HEK293T (cell line): Measurements from ENCODE around the gene NDUFS6.
"Not testable (repeated sequence)": the region's sequence is repeated elsewhere in the genome, so short reads cannot be mapped to it uniquely, and the experiment has no call there.

Experiments used
- CTCF ChIA-PET: fragments of 350-600 bp; formaldehyde crosslinking; extraction: SDS; loops from one replicate; lab custom pipeline; 2021; ENCODE audit warnings: antibody characterized with exemption, inconsistent platforms; lab: Yijun Ruan, JAX
- POLR2A ChIA-PET: fragments of 350-600 bp; formaldehyde crosslinking; extraction: SDS; loops from one replicate; lab custom pipeline; 2020; ENCODE audit warnings: antibody characterized with exemption, inconsistent platforms; lab: Yijun Ruan, JAX
- DNase-seq: peaks from one replicate; pipeline ENCODE4 v3.0.0; 2012; ENCODE audit warnings: mixed read lengths; ENCODE audit errors: extremely low spot score
- ARNT ChIP-seq: fragments of 450-650 bp; IDR thresholded peaks from 2 replicates; pipeline ENCODE4 v1.6.1; 2017; ENCODE audit warnings: mild to moderate bottlenecking
- BHLHE40 ChIP-seq: fragments of 450-650 bp; IDR thresholded peaks from 2 replicates; pipeline ENCODE4 v1.6.1; 2016; ENCODE audit warnings: mild to moderate bottlenecking, moderate library complexity, borderline replicate concordance
- CTBP1 ChIP-seq: fragments of 450-650 bp; IDR thresholded peaks from 2 replicates; pipeline ENCODE4 v1.6.1; 2016; ENCODE audit warnings: borderline replicate concordance
- ELF4 ChIP-seq: fragments of 450-650 bp; IDR thresholded peaks from 2 replicates; pipeline ENCODE4 v1.6.1; 2017; ENCODE audit warnings: antibody characterized with exemption
- FOXA1 ChIP-seq: fragments of 450-650 bp; IDR thresholded peaks from 2 replicates; pipeline ENCODE4 v1.6.1; 2016; ENCODE audit warnings: mild to moderate bottlenecking
- FOXK2 ChIP-seq: fragments of 450-650 bp; IDR thresholded peaks from 2 replicates; pipeline ENCODE4 v1.6.1; 2016; ENCODE audit warnings: mild to moderate bottlenecking
- FOXM1 ChIP-seq: fragments of 450-650 bp; IDR thresholded peaks from 2 replicates; pipeline ENCODE4 v1.6.1; 2017; ENCODE audit warnings: mild to moderate bottlenecking, borderline replicate concordance
- HDGF ChIP-seq: fragments of 450-650 bp; IDR thresholded peaks from 2 replicates; pipeline ENCODE4 v1.6.1; 2017; ENCODE audit warnings: antibody characterized with exemption, borderline replicate concordance
- L3MBTL2 ChIP-seq: fragments of 450-650 bp; conservative IDR thresholded peaks from 2 replicates; pipeline ENCODE4 v1.6.1; 2016; ENCODE audit warnings: mild to moderate bottlenecking
- LEF1 ChIP-seq: fragments of 450-650 bp; IDR thresholded peaks from 2 replicates; pipeline ENCODE4 v1.6.1; 2017; ENCODE audit warnings: mild to moderate bottlenecking, borderline replicate concordance
- NFRKB ChIP-seq: fragments of 450-650 bp; IDR thresholded peaks from 2 replicates; pipeline ENCODE4 v1.6.1; 2016; ENCODE audit warnings: mild to moderate bottlenecking, moderate library complexity
- SP1 ChIP-seq: fragments of 450-650 bp; IDR thresholded peaks from 2 replicates; pipeline ENCODE4 v1.6.1; 2017
- SUZ12 ChIP-seq: fragments of 450-650 bp; IDR thresholded peaks from 2 replicates; pipeline ENCODE4 v1.6.1; 2016; ENCODE audit warnings: mild to moderate bottlenecking
- TARDBP ChIP-seq: fragments of 450-650 bp; IDR thresholded peaks from 2 replicates; pipeline ENCODE4 v1.6.1; 2016
- ZNF384 ChIP-seq: fragments of 450-650 bp; IDR thresholded peaks from 2 replicates; pipeline ENCODE4 v1.6.1; 2016
- TF ChIP-seq, protein P1 (sequence below): fragments of 450-650 bp; IDR thresholded peaks from 2 replicates; pipeline ENCODE4 v1.6.1; 2016

Gene NDUFS6

DNA sequence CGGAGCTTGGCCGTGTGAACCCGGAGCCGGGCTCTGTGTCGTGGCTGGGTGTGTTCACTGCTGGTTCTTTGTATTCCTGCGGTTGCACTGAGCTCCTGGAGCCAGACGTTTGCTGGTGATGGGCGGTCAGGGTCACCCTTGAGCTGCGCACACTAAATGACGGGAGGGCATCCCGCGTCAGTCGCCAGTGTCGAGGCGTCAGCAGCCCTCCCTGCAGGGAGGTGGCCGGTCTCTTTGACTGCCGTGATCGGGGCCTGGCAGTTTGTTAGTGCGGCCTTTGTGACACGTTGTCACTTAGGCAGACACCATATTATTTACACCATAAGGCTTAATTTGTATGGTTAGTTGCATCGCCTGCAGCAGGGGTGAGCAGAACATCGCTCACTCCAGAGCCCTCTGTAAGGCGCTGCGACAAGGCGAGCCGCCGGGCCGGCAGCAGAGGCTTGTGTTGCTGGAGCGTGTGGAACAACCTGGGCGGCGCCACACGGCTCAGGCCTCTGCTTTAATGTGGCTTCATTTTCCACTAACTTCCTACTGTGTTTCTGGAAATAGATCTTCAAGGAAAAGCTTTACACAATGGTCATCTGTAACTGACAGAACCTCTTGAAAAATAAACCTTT, 8.3 kb downstream of the NDUFS6 start:
- POLR2A ChIA-PET, result interaction anchor here (1.3 to 1.4 kb wide), 1 partner anchor 9 kb away, joined by 3 read pairs; no protein-coding TSS in a partner anchor
- TF ChIP-seq HDGF (no peak), FOXA1 (no peak), SUZ12 (no peak), TARDBP (no peak), L3MBTL2 (no peak), NFRKB (no peak), FOXM1 (no peak), LEF1 (no peak), SP1 (no peak), ELF4 (no peak)
- DNase-seq, result no peak
- CTCF ChIA-PET, result no interaction called here

DNA sequence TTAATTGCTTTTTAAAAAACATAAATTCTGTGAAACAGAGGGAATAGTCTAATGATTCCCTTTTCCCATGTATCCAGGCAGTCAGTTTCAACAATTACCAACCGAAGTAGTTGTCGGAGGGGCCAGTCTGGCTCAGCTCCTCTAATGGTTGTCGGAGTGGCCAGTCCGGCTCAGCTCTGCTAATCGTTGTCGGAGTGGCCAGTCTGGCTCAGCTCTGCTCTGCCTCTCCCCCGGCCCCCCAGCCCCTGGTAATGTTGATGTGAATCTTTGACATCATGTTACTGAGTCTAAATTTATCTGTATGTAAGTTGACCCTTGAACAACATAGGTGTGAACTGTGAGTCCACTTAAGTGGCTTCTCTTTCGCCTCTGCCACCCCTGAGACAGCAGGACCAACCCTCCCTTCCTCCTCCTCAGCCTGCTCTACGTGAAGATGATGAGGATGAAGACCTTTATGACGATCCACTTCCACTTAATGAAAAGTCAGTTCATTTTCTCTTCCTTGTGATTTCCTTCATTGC, 9.4 kb downstream of the NDUFS6 start:
- DNase-seq, result no peak
- CTCF ChIA-PET, result no interaction called here

DNA sequence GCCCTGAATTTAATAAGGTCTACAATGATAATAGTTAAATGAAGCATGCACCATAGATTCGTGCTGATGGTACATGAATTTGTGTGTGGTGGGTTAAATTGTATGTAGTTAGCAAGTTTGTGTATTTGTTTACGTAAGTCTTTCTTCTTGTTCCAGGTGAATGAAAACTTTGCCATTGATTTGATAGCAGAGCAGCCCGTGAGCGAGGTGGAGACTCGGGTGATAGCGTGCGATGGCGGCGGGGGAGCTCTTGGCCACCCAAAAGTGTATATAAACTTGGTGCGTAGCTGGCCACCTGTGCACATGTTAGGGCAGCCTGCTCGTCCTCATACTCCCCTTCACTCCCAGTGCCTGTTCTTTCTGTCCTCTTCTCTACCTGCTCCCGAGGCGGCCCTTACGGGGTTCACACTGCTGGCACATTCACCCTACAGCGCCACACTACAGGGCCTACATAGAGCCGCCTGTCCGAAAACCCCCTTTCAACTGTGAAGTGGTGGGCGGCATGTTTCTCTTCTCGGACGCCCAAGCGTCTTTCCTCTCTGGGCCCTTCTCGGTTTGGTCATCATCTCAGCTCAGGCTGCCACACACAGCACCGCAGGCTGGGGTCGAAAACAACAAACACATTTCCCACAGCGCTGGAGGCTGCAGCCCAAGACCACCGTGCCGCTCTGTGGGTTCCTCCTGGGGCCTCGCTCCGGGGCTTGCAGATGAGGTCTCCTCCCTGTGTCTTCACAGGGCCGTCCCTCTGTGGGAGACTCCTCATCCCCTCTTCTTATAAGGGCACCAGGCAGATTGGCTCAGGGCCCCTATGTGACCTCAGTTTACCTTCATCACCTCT, 13.2 kb downstream of the NDUFS6 start:
- CTCF ChIA-PET, result no interaction called here
- POLR2A ChIA-PET, result no interaction called here
- no peak for TF ChIP-seq HDGF
- no peak for TF ChIP-seq ZNF384
- no peak for TF ChIP-seq TARDBP
- no peak for TF ChIP-seq L3MBTL2

More for the DNA sequence above, 9.4 kb downstream of the NDUFS6 start:
- POLR2A ChIA-PET, result interaction anchor here (1.3 kb wide), 1 partner anchor 10 kb away, joined by 3 read pairs; no protein-coding TSS in a partner anchor
- TF ChIP-seq LEF1 (no peak), HDGF (no peak), BHLHE40 (no peak), FOXM1 (no peak), SP1 (no peak), ZNF384 (no peak), SUZ12 (no peak), L3MBTL2 (no peak), ELF4 (no peak), FOXK2 (no peak), FOXA1 (no peak)

DNA sequence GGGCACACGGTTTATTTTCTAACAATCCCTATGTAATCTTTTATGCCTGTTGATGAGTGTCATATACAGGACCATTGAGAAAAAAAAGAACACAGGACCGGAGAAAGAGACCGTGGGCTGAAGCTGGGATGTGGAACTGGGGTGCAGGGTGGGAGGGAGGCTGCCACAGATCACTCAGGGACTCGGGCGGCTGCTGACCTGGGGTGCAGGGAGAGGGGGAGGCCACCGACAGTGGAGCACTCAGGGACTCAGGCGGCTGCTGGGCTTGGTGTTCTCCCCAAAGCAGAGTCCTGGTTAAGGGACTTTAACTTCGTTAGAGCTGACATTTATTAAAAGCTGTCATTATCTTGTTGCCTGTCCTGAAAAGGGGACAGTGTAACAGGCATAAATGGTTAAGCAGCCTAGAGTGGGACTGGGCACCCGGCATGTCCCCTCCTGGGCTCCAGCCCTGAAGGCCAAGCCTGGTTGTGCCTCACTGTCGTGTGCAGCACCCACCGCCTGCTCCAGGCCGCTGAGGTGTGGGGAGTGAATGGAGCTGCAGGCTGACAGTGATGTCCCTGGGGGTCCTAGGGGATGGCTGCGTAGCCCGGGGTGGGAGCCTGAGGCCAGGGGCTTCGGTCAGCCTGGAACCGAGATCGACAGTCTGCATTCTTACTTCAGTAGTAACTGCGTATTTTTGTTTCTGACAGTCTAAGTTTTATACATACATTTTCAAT, 14.0 kb downstream of the NDUFS6 start:
- no peak for DNase-seq
- POLR2A ChIA-PET, result no interaction called here
- no peak for TF ChIP-seq ARNT
- TF ChIP-seq, protein P1, sequence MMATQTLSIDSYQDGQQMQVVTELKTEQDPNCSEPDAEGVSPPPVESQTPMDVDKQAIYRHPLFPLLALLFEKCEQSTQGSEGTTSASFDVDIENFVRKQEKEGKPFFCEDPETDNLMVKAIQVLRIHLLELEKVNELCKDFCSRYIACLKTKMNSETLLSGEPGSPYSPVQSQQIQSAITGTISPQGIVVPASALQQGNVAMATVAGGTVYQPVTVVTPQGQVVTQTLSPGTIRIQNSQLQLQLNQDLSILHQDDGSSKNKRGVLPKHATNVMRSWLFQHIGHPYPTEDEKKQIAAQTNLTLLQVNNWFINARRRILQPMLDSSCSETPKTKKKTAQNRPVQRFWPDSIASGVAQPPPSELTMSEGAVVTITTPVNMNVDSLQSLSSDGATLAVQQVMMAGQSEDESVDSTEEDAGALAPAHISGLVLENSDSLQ, result no peak
- TF ChIP-seq L3MBTL2, result no peak
- no peak for TF ChIP-seq ZNF384
- no peak for TF ChIP-seq HDGF
- TF ChIP-seq SP1, result no peak
- no peak for TF ChIP-seq ELF4
- TF ChIP-seq FOXK2, result no peak
- no peak for TF ChIP-seq LEF1
- no peak for TF ChIP-seq FOXM1
- no peak for TF ChIP-seq FOXA1
- TF ChIP-seq CTBP1, result no peak
- TF ChIP-seq BHLHE40, result no peak
- no peak for TF ChIP-seq SUZ12
- TF ChIP-seq NFRKB, result no peak
- no peak for TF ChIP-seq TARDBP
- CTCF ChIA-PET, result no interaction called here

More for the DNA sequence above, 13.2 kb downstream of the NDUFS6 start:
- no peak for DNase-seq

DNA sequence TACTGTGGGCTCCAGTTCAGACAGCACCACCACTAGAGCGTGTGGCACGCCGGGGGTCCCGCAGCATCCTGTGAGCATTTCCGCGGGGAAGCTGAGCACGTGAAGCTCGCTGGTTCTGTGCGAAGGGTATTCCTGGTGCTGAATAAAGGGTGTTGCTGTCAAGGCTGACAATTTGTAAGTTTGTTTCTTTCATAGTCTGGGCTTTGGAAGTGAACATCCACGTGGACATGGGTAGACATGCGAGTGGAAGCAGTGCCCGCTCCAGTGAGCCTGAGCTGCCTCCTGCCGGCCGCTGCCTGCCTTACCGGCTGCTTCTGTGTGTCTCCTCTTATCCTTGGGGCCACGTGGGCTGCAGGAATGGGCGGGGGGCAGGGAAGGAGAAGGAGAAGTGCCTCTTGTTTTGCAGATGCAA, 14.7 kb downstream of the NDUFS6 start:
- no peak for TF ChIP-seq SUZ12
- TF ChIP-seq L3MBTL2, result no peak
- no peak for TF ChIP-seq FOXA1
- no peak for TF ChIP-seq TARDBP
- TF ChIP-seq, protein P1, result no peak
- no peak for TF ChIP-seq CTBP1
- no peak for TF ChIP-seq HDGF
- no peak for TF ChIP-seq ZNF384
- TF ChIP-seq LEF1, result no peak
- TF ChIP-seq NFRKB, result no peak
- no peak for TF ChIP-seq FOXM1
- DNase-seq, result no peak
- POLR2A ChIA-PET, result no interaction called here
- CTCF ChIA-PET, result no interaction called here

DNA sequence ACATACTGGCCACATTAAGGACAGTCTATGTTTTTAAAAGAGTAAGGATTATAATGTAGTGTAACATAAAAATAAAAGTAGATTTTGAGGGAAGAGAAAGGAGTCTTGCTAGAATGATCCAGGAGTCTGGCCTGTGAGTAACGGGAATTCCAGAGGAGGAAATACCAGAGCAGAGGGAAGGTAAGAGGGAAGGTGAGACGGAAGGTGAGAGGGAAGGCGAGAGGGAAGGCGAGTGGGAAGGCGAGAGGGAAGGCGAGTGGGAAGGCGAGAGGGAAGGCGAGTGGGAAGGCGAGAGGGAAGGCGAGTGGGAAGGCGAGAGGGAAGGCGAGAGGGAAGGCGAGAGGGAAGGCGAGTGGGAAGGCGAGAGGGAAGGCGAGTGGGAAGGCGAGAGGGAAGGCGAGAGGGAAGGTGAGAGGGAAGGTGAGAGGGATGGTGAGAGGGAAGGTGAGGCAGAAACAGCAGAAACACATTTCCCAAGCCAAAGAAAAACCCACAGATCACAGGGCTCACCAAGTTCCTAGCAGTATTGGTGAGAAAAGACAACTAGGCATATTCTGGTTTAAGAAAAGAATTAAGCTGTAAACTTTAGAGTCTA, 15.4 kb downstream of the NDUFS6 start:
- CTCF ChIA-PET, POLR2A ChIA-PET, DNase-seq: not testable (repeated sequence)
